Activated CD4-positive, alpha-beta T cell treated with anti-CD3 and anti-CD28 coated beads, Interleukin-2, amount 50 U/mL, for 1 hour (primary cell): ENCODE measurements around the gene TTC9.

Source experiments
- DNase-seq: peaks from one replicate; pipeline ENCODE4 v3.0.0-alpha.2; 2020

TTC9 gene

DNA sequence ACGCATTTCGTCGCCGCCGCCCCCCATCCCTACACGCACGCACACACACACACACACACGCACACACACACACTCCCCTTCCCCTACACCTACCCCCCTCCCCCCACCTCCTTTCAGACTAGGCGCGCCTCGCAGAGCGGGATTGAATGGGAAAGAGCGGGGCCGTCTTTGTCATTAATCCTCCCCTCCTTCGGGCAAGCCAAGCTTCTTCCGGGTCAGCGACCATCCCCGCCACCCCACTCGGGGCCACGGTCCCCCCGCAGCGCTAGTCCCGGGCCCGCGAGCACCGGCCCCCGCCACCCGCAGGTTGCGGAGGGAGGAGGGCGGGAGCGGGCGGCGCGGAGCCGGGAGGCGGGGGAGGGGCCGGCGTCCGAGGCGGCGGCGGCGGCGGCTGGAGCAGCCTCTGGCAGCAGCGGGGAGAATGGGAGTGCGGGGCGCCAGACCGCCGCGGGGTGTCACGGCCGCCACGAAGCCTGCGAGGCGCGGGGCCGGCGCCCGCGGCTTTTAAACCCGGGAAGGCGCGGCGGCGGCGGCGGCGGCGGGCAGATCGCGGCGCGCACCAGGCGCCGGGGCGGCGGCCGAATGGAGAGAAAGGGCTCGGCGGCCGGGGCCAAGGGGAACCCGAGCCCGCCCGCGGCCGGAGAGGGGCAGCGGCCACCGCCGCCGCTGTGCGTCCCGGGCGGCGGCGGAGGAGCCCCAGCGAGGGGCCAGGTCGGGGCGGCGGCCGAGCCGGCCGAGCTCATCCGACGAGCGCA lies at the start of gene TTC9:
TSS of gene TTC9 (plus strand) at position 369 of the 755 bp plus-strand sequence. CDS start at position 583, 214 bp downstream.
- peak; percentile 28 for DNase-seq

GRCh38 chr14:70594461-70594860 lies 47.3 kb upstream of the TTC9 start:
- no peak for DNase-seq

DNA sequence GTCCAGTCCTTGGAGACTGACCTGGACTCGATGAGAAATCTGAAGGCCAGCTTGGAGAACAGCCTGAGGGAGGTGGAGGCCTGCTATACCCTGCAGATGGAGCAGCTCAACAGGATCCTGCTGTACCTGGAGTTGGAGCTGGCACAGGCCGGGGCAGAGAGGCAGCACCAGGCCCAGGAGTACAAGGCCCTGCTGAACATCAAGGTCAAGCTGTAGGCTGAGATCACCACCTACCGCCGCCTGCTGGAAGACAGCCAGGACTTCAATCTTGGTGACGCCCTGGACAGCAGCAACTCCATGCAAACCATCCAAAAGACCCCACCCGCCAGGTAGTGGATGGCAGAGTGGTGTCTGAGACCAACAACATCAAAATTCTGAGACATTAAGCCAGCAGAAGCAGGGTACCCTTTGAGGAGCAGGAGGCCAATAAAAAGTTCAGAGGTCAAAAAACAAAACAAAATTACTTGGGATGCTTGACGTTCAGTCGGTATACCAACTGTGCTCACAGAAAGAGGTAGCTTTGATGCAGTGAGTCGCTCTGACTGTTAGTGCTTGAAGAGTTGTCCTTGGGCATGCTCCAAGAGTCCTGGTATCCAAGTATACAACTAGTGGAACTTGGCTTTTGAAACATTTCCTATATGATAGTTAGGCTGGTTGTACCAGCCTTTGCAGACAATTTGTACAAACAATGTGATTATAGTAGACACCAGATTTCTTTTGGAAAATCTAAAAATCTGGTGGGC lies 46.1 kb upstream of the TTC9 start:
- DNase-seq, result no peak

- DNase-seq, result no peak
These were observed 44.0 kb upstream of the TTC9 start for GRCh38 chr14:70597731-70598130.

GRCh38 chr14:70599345-70599744 lies 42.4 kb upstream of the TTC9 start:
- DNase-seq, result no peak

DNA sequence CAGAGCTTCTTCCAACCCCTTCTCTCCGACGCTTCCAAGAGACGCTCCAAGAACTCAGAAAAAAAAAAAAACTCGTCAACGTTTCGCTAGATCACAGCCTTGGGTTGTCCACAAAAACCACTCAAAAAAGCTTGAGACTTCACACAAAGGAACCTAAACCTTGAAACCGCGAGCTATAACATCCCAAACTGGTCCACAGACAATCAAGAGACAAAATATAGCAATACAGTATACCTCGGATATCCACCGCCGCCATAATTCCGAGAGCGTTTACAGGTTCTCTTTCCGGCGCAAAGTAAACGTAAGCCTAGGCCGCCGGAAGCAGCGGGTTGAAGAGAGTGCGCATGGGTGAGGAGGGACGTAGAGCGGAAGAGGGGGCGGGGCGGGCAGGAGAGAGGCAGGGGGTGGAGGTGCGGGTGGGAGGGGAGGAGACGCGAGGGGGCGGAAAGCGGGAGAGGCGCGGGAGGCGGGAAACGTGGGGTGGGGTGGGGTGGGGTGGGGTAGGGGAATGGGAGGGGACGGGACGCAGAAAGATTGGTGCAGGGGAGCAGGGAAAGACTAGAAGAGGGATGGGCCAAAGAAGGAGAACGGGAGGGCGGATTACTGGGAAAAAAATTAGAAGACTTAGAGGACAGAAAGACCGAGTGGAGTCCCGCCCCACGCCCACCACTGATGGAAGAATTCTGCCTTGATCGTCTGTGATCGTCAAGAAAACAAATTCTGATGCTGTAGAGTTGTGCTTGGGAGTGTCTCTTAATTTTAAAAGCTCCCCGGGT lies 41.1 kb upstream of the TTC9 start, which contains the start of gene MED6:
TSS of gene MED6 (minus strand) at position 274 of the 776 bp plus-strand sequence. CDS start at position 256, 18 bp downstream.
- peak; percentile 92 for DNase-seq

- DNase-seq, result no peak
These were observed 40.6 kb upstream of the TTC9 start for GRCh38 chr14:70601162-70601561.

DNA sequence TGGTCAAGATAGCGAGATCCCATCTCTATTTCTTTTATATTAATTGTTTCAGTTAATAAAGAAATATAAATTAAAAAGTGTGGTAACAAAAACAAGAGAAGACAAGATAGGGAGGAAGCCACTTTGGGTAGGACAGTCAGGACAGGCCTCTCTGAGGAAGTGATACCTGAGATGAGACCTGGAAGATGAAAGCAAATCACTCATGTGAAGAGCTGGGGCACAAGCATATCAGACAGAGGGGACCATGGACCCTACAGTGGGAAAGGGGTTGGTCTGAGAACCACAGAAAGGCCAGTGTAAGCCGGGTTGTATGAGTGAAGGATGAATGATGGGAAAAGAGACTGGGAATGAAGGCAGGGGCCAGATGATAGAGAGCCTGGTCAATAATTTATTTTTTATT lies 39.5 kb upstream of the TTC9 start:
- DNase-seq, result no peak

- no peak for DNase-seq
These were observed 30.5 kb upstream of the TTC9 start for GRCh38 chr14:70611216-70611615.

GRCh38 chr14:70616646-70617045 lies 25.1 kb upstream of the TTC9 start:
- DNase-seq, result no peak

DNA sequence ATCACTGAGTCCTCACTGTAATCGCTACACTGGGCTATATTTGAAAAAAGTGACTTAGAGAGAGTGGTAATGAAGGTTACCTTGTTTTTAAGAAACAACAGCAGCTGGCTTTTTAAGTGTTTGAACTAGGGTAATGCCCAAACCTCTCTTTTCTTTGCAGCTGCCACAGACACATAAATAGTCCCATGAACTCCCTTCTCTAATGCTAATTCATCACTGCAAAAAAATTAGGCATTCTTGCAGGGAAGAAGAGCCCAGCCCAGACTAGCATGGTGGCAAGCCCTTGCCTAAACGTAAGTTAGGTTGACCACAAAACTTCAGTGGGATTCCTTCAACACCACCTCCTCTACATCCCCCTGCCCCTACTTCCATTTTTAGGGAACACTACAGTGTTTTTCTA lies 23.4 kb upstream of the TTC9 start:
- DNase-seq, result no peak

DNA sequence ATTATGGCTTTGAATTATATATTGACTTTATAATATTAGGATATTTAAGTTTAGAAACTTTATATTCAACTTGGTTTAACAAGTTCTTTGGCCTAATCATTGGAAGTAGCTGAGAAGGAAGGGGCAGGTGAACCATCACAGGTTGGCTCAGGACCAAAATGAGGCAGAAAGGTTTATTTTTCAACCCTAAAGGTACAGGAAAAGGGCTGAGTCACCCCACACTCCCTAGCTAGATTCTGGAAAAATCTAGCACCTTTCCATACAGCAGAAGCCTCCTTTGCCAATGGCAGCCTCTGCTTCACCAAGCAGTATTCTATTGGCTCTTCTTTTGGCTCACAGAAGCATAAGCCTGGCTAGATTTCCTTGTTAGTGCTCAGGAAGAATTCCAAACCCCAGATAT lies 22.0 kb upstream of the TTC9 start:
- no peak for DNase-seq

GRCh38 chr14:70622111-70622712 lies 19.5 kb upstream of the TTC9 start:
- peak; percentile 52 for DNase-seq

- no peak for DNase-seq
These were observed 16.7 kb upstream of the TTC9 start for GRCh38 chr14:70624972-70625371.

DNA sequence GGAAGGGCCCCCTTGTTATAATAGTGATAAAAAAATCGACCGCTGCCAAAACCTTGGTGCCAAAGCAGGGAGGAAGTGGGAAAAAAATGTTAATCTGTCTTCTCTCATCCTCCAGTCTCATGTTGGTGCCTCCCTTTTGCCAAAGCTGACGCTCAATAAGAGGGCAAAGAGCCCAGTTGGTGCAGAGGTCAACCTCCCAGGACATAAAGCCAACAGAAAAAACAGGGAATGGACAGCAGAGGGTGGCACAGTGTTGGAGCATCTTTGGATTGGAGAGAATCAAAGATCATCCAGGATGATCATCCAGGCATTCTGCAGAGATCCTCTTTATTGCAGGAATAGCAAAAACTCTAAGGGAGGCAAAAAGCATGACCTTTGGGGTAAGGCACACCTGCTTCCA lies 9.8 kb upstream of the TTC9 start:
- no peak for DNase-seq

DNA sequence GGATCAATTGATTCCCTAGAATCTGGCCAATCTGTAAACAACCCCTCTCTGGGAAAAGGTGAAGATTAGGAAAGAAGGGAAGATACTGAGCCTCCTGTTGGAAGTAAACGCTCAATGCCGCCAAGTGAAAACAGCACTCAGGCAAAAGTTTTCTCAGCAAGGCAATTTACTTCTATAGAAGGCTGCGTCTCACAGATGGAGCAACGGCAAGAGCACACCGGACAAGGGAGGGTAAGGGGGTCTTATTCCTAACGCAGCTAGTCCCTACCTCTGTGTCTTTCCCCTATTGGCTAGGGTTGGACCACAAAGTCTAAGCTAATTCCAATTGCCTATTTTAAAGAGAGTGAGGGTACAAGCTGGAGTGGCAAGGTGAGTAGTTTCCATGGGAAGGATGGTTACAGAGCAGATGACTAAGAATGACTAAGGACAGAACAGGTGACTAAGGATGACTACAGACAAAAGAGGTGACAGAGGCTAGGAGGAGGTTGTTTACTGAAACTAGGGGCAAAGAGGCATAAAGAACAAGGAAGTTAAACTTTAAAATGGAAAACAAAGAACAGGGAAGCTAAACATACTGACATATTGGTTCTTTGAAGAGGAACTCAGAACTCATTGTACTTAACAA lies 5.6 kb upstream of the TTC9 start:
- DNase-seq, result no peak

DNA sequence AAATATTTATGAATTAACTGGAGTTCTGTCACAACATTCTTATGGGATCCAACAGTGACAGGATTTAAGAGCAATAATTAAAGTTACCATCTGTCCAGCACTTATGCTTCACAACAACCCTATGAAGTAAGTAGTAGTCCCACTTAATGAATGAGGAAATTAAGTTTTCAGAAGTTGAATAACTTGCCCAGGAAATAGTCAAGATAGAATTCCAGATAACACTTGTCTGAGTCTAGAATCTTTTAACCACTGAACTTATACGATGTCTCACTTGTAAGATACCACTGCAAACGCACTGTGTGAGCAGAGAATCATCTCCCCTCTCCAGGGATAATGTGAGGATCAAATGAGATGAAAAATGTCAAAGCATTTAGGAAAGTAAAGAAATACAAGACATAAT lies 3.3 kb upstream of the TTC9 start:
- no peak for DNase-seq

DNA sequence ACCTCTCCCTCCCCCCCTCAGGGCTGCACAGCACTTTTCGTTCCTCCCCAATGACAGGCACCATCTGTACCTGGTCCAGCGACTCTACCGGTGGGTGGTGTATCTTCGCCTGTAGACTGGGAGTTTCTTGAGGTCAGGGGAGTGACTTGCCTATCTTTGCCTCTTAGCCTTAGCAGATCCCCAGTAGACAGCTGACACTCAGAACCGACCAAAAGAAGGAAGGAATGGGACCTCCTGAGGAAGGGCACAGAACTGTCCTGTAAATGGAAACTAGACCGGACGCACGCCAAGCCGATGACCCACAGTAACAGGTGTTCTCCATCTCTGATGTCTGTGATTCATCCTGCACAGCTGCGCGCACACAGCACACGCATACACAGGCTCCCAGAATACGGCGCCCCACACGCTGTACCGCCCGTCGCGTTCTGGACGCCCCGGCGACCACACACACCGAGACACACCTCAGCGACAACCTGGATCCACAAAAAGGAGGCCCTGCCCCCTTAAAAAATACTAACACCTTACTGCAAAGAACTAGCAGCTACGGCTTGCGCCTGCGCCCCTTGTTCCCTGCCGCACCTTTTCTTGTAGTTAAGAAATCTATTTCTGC lies 673 bp upstream of the TTC9 start:
- DNase-seq, result peak; percentile 51

DNA sequence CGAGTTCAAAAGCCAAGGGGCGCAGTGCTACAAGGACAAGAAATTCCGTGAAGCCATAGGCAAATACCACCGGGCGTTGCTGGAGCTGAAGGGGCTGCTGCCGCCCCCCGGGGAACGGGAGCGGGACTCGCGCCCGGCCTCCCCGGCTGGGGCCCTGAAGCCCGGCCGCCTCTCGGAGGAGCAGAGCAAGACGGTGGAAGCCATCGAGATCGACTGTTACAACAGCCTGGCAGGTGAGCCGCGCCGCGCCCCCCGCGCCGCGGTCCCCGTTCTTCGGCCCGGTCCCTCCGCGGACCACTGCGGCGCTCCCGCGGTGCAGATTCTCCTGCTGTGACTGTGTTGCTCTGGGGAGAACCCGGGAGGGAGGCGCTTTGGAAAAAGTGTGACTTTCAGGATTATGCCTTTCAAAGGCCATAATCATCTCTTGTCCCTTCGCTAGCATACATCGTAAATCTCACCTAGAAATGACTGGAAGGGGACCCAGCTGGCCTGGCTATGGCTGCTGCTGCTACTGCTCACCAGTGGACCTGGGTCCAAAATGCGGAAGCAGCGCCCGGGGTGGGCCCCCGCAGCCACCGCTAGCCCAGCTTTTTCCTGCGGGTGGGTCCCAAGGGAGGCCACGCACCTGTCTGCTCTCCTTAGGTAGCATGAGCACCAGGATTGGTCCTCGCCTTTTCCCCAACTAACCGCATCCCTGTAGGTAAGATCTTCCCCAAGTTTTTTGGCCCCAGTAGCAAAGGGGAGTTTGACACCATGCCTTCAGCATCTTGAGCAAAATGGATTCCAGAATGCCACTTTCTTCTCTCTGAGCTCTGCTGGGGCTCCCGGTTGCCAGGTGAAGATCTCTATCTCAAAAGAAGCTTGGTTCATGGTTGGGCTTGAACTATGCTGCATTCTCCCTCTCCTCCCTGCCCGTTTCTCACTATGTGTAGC lies 853 bp downstream of the TTC9 start:
- DNase-seq, result no peak

DNA sequence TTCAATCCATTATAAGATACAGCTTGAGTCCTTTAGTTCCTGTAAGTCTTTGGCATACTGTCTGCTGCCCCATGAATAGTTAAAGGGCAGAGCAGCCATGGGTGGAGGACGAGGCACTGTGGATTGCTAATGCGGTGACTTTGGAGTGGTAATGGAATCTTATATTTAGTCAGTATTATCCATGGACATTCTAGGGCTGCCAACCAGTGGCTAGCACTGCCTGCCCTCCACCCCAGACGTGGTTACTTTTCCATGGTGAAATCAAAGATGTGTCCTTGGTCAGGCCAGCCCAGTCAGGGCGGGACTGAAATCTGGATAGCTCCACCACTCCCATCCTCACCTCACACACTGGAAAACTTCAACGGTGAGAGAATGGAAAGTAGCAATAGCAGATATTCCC lies 2.3 kb downstream of the TTC9 start:
- no peak for DNase-seq

- no peak for DNase-seq
These were observed 4.2 kb downstream of the TTC9 start for GRCh38 chr14:70645892-70646291.
